Measurements from ENCODE around the gene ASF1A.

ASF1A gene

DNA sequence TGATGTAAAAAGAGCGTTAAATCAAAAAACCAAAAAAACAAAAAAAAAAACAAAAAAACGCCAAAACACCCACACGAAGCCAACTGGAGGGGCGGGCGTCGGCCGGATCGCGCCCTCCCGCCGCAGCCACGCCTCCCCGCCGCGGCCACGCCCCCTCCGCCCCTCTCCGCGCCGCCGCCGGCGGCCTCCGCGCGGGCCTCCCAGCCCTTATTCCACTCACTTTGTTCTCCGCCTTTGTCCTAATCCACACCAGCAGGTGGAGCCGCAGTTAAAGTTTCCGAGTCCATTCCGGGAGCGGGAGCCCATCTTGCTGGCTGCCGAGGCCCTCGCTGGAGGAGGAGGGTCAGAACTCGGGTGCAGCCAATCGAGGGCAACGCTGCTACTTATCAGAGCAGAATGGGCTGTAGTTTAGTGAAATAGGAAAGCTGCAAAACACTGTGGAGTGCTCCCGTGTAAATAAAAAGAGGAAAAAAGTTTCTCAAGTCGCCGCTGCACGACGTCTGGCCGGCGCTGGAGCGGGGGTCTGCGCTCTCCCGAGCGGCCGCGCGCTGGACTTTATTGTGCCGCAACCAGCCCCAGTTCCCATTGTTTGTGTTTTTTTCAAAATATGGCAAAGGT is at the start of gene ASF1A:
ASF1A (plus strand) TSS at position 346 of the 618 bp plus-strand sequence; CDS start at position 608, 262 bp downstream.
- H3K4me2 ChIP-seq (ENCODE audit: low read depth, low read length, poor library complexity, severe bottlenecking) = peak within 1 kb of the TSS; percentile 96
- H3K9me2 ChIP-seq (replicated peaks; ENCODE audit: insufficient read depth, low read length) = no peaks in the 10 kb centered on the region
- H3K36me3 ChIP-seq (ENCODE audit: low read length) = peaks cover 7% of the 10 kb centered on the region; the same call in 1 of the 2 replicates
- 0 out of 2 replicates have a peak, but pooled peaks cover 3% of the 10 kb centered on the region for H4K20me1 ChIP-seq (ENCODE audit: low read depth, low read length)
- H3K4me3 ChIP-seq (ENCODE audit: insufficient read depth, low read length, poor library complexity, severe bottlenecking) = peak within 1 kb of the TSS; percentile 87
- peaks cover 72% of the 10 kb centered on the region for H3K79me2 ChIP-seq (ENCODE audit: insufficient read depth, low read length)
- no peaks in the 10 kb centered on the region for H3K9me3 ChIP-seq (ENCODE audit: insufficient read depth, low read length)
- peaks cover 37% of the 10 kb centered on the region; the same call in 1 of the 2 replicates for H3F3A ChIP-seq (ENCODE audit: insufficient read depth)
- peak within 1 kb of the TSS; percentile 93 for H3K27ac ChIP-seq (ENCODE audit: low read depth, low read length)
- H3K9ac ChIP-seq (ENCODE audit: low read length) = peak within 1 kb of the TSS; percentile 94
- peak within 1 kb of the TSS; percentile 41 for H2AFZ ChIP-seq (ENCODE audit: low read depth, low read length, severe bottlenecking)
- TF ChIP-seq EZH2phosphoT487 (conservative IDR thresholded peaks at IDR 0.05; ENCODE audit: low read length) = no peak
- TF ChIP-seq, protein P1, sequence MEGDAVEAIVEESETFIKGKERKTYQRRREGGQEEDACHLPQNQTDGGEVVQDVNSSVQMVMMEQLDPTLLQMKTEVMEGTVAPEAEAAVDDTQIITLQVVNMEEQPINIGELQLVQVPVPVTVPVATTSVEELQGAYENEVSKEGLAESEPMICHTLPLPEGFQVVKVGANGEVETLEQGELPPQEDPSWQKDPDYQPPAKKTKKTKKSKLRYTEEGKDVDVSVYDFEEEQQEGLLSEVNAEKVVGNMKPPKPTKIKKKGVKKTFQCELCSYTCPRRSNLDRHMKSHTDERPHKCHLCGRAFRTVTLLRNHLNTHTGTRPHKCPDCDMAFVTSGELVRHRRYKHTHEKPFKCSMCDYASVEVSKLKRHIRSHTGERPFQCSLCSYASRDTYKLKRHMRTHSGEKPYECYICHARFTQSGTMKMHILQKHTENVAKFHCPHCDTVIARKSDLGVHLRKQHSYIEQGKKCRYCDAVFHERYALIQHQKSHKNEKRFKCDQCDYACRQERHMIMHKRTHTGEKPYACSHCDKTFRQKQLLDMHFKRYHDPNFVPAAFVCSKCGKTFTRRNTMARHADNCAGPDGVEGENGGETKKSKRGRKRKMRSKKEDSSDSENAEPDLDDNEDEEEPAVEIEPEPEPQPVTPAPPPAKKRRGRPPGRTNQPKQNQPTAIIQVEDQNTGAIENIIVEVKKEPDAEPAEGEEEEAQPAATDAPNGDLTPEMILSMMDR (IDR thresholded peaks at IDR 0.05; ENCODE audit: insufficient read depth, low read length, poor library complexity, severe bottlenecking) = peak; percentile 48
- no peaks in the 10 kb centered on the region for H3K27me3 ChIP-seq (ENCODE audit: low read length)

DNA sequence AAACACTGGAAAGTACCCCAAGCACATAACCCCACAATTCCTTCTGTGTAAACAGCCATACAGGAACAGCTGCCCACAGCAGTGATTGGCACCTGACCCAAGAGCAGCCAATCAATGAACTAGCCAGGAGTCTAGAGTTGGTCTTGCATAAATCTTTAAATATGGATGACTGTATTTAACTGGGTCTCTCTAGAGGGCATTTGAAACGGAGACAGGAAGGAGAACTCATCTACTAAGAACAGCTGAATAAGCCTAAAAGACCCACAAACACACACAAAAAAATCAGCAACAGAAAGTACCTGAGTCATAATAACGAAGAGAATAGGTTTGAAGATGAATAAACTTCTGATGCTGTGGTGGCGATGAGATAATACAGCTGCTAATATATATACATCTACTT is 49.0 kb upstream of the ASF1A start:
- H3K9ac ChIP-seq (ENCODE audit: low read length) = no peak overlapping the region
- no peaks in the 10 kb centered on the region for H4K20me1 ChIP-seq (ENCODE audit: low read depth, low read length)
- H2AFZ ChIP-seq (ENCODE audit: low read depth, low read length, severe bottlenecking) = no peak overlapping the region
- no peaks in the 10 kb centered on the region for H3K27me3 ChIP-seq (ENCODE audit: low read length)
- H3K9me2 ChIP-seq (replicated peaks; ENCODE audit: insufficient read depth, low read length) = no peaks in the 10 kb centered on the region
- H3F3A ChIP-seq (ENCODE audit: insufficient read depth) = no peaks in the 10 kb centered on the region
- no peak overlapping the region for H3K27ac ChIP-seq (ENCODE audit: low read depth, low read length)
- no peak overlapping the region for H3K4me2 ChIP-seq (ENCODE audit: low read depth, low read length, poor library complexity, severe bottlenecking)
- no peaks in the 10 kb centered on the region for H3K36me3 ChIP-seq (ENCODE audit: low read length)
- TF ChIP-seq, protein P1 (IDR thresholded peaks at IDR 0.05; ENCODE audit: insufficient read depth, low read length, poor library complexity, severe bottlenecking) = no peak
- no peak for TF ChIP-seq EZH2phosphoT487 (conservative IDR thresholded peaks at IDR 0.05; ENCODE audit: low read length)
- H3K9me3 ChIP-seq (ENCODE audit: insufficient read depth, low read length) = no peaks in the 10 kb centered on the region
- H3K79me2 ChIP-seq (ENCODE audit: insufficient read depth, low read length) = no peaks in the 10 kb centered on the region
- no peak overlapping the region for H3K4me3 ChIP-seq (ENCODE audit: insufficient read depth, low read length, poor library complexity, severe bottlenecking)

DNA sequence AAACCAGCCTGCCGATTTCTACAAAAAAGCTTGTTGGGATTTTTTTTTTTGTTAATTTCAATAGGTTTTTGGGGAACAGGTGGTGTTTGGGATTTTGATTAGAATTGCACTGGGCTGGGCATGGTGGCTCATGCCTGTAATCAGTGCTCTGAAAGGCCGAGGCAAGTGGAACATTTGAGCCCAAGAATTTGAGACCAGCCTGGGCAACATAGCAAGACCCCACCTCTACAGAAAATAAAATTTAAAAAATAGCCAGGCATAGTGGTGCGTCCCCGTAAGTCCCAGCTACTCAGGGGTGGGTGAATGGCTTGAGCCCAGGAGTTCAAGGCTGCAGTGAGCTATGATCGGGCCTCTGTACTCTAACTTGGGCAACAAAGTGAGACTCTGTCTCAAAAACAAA is 40.5 kb upstream of the ASF1A start:
- H3F3A ChIP-seq (ENCODE audit: insufficient read depth) = no peaks in the 10 kb centered on the region
- H3K9me2 ChIP-seq (replicated peaks; ENCODE audit: insufficient read depth, low read length) = no peaks in the 10 kb centered on the region
- no peaks in the 10 kb centered on the region for H4K20me1 ChIP-seq (ENCODE audit: low read depth, low read length)
- no peak overlapping the region for H3K27ac ChIP-seq (ENCODE audit: low read depth, low read length)
- TF ChIP-seq, protein P1 (IDR thresholded peaks at IDR 0.05; ENCODE audit: insufficient read depth, low read length, poor library complexity, severe bottlenecking) = no peak
- no peak for TF ChIP-seq EZH2phosphoT487 (conservative IDR thresholded peaks at IDR 0.05; ENCODE audit: low read length)
- H3K4me2 ChIP-seq (ENCODE audit: low read depth, low read length, poor library complexity, severe bottlenecking) = no peak overlapping the region
- H2AFZ ChIP-seq (ENCODE audit: low read depth, low read length, severe bottlenecking) = no peak overlapping the region
- no peaks in the 10 kb centered on the region for H3K27me3 ChIP-seq (ENCODE audit: low read length)
- no peak overlapping the region for H3K4me3 ChIP-seq (ENCODE audit: insufficient read depth, low read length, poor library complexity, severe bottlenecking)
- H3K36me3 ChIP-seq (ENCODE audit: low read length) = no peaks in the 10 kb centered on the region
- 0 out of 2 replicates have a peak, but pooled peaks cover 7% of the 10 kb centered on the region for H3K79me2 ChIP-seq (ENCODE audit: insufficient read depth, low read length)
- no peaks in the 10 kb centered on the region for H3K9me3 ChIP-seq (ENCODE audit: insufficient read depth, low read length)
- H3K9ac ChIP-seq (ENCODE audit: low read length) = no peak overlapping the region

All from SU-DHL-6 (cell line).